Kidney epithelial cell (primary cell): ENCODE measurements around the gene IFNE. TPM values are rescaled to one million over a fixed set of nuclear protein-coding genes. Genes with fewer than 3 reads are reported as not detected.
A peak's percentile ranks its signal among the peaks of the same experiment; 100 is the strongest.
"Not testable (repeated sequence)": the region's sequence is repeated elsewhere in the genome, so short reads cannot be mapped to it uniquely, and the experiment has no call there.

Experiments used
- DNase-seq: peaks from one replicate; pipeline ENCODE4 v3.0.0-alpha.2; 2010; ENCODE audit warnings: low read depth
- H3K27me3 ChIP-seq: 2 replicates; pipeline ENCODE4 v1.6.0; 2011; ENCODE audit warnings: low read length; ENCODE audit not compliant: control insufficient read depth, insufficient read depth
- H3K36me3 ChIP-seq: 2 replicates; pipeline ENCODE4 v1.5.1; 2011; ENCODE audit warnings: low read length; ENCODE audit not compliant: control insufficient read depth, insufficient read depth
- H3K4me3 ChIP-seq: 2 replicates; pipeline ENCODE4 v1.5.1; 2011; ENCODE audit warnings: low read depth, mild to moderate bottlenecking, control low read depth, low read length
- CTCF ChIP-seq: IDR thresholded peaks from 2 replicates; pipeline ENCODE4 v1.5.1; 2011; ENCODE audit warnings: mild to moderate bottlenecking, moderate library complexity, low read length, control low read depth, inconsistent platforms; ENCODE audit not compliant: insufficient read depth, poor library complexity, severe bottlenecking
- total RNA-seq: library from RNA; depleted of rRNA; stranded (reverse); fragments of >200 nt; gene quantifications from 2 replicates; pipeline ENCODE4 v1.2.3, GENCODE V29; 2015

The IFNE gene
- total RNA-seq, 1 donor from 2014 or later = 1.0 TPM

DNA sequence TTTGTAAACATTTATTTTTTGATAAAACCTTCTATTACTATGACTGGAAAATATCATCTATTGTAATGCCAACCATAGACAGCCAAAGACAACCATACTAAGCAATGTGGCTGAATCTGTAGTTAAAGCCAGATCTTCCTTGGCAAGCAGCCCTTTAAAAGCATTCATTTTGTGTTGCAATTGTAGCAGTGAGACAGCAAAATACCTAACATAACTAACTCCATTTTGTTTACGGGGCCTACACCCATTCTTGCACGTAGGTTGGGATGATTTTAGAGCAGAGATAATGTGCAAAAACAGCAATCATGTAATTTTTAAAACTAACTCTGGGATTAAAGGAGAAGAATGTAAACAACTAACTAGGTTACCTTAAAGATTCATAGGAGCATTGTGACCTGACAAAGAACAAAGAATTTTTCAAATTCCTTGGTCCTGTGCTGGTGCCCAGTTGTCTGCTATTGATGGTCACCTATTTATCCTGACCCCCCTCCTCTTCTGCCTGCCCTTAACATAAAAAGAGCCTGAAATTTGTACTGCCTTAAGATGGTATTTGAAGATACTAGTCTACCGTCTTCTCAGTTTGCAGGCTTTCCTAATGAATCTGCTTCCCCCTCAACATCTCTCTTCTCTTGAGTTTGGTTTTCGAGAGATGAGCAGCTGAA is 31.2 kb downstream of the IFNE start:
- no peak for DNase-seq
- no peaks in the 10 kb centered on the region for H3K36me3 ChIP-seq

DNA sequence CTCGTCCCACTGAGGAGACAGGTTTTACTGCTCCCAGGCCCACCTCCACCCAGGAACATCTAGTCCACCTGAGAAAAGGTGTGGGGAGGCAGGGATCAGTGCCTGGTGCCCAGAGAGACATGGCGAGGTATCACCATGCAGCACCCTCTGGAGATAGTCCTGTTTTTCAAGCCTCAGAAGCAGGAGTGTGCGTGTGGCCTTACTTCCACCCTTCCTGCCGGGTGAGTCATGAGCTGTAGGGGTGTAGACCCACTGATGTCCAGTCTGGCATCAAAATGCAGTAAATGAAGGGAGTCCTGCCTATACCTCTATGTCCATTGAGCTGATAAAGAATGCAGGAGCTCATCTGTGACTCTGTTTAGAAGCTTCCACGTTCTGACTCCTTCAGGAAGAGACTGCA is 32.8 kb downstream of the IFNE start:
- H3K4me3 ChIP-seq, DNase-seq: not testable (repeated sequence)

More for the DNA sequence above, 31.2 kb downstream of the IFNE start:
- no peak for TF ChIP-seq CTCF
- Histone ChIP-seq H3K27me3 (no peaks in the 10 kb centered on the region), H3K4me3 (no peak overlapping the region)

DNA sequence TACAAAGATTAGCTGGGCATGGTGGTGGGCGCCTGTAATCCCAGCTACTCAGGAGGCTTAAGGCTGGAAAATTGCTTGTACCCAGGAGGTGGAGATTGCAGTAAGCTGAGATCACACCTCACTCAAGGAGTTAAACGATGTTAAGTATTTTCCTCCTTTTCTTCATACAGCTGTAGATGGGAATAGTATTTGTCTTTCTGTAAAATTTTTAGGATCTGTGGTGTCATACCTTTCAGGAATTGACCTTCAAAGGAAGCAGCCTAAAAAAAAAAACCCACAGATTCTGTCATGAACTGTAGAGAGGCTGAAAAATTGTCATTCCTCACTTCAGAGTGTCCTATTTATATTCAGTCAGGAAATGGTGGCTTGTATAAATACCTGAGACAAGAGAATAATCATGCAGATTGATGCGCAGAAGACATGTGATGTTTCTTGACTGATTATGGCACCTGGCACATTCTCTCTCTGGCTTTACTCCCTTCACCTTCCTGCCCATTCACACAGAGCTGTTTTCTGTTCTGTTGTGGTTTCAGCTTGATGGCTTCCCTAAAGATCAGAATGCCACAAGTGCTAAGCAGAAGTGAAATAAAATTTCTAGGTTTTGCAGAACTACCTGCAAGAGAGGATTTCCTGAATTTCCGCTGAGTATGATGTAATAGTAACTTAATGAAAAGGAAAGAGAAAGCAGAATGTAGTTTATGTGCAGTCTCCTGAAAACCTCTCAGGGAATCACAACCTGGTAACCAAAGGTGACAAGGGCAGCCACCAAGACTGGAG is 38.1 kb downstream of the IFNE start:
- DNase-seq = no peak
- Histone ChIP-seq H3K27me3 (no peaks in the 10 kb centered on the region), H3K4me3 (no peak overlapping the region), H3K36me3 (no peaks in the 10 kb centered on the region)
- TF ChIP-seq CTCF = no peak

More for the DNA sequence above, 32.8 kb downstream of the IFNE start:
- H3K27me3 ChIP-seq, H3K36me3 ChIP-seq: not testable (repeated sequence)

- Histone ChIP-seq H3K27me3 (no peaks in the 10 kb centered on the region), H3K4me3 (no peak within 1 kb of the TSS), H3K36me3 (no peaks in the 10 kb centered on the region)
- no peak for DNase-seq
- TF ChIP-seq CTCF = no peak
Measured at GRCh38 chr9:21440139-21440538, 42.0 kb downstream of the IFNE start, which contains the start of gene IFNA1. IFNA1 (plus strand) TSS chr9:21440439; CDS start chr9:21440508, 69 bp downstream.

DNA sequence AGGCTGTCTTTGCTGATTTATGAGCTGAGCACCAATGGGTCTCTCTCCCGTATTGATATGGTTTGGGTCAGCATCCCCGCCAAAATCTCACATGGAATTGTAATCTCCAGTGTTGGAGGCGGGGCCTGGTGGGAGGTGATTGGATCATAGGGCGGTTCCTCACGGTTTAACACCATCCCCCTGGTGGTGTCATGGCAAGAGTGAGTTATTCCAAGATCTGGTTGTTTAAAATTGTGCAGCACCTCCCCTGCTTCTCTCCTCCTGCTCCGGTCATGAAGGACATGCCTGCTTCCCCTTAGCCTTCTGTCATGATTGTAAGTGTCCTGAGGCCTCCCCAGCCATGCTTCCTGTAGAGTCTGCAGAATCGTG is 47.1 kb downstream of the IFNE start:
- not testable (repeated sequence) for H3K27me3 ChIP-seq, DNase-seq

GRCh38 chr9:21434202-21435014 is 47.7 kb downstream of the IFNE start:
- Histone ChIP-seq H3K4me3 (no peak overlapping the region), H3K36me3 (no peaks in the 10 kb centered on the region), H3K27me3 (no peaks in the 10 kb centered on the region)
- peak; percentile 60 for TF ChIP-seq CTCF
- DNase-seq = no peak

More for the DNA sequence above, 47.1 kb downstream of the IFNE start:
- H3K36me3 ChIP-seq, H3K4me3 ChIP-seq: not testable (repeated sequence)
